Sciatic nerve (tissue), 2 donors: ENCODE data around the gene RPS4Y2. TPM values are rescaled to one million over a fixed set of nuclear protein-coding genes. Genes with fewer than 3 reads are reported as not detected.

ENCODE experiments used
- ATAC-seq: fragments of 200-7000 bp; cut with Tn5 transposase; one replicate; pipeline ENCODE4 v1.9.1; 2020; ENCODE audit warnings: mild to moderate bottlenecking, moderate library complexity
- DNase-seq: peaks from one replicate; pipeline ENCODE4 v3.0.0-alpha.2; 2020; ENCODE audit warnings: low spot score
- intact Hi-C: fragments of 100-400 bp; cut with DNase I; formaldehyde crosslinking; loops from one replicate; pipeline ENCODE4 v1.14.2; 2022
- total RNA-seq: library from RNA; stranded (reverse); fragmentation: NEBNext Ultra II Directional; extraction: Animal tissue kit (Norgen Biotek cat#: 25700); gene quantifications from one replicate; pipeline ENCODE4 v1.2.1, GENCODE V29; 2021
- donor health status: DM: no; HTN: no; CAD: no.
- donor health status: DM: no; HTN: no; CAD: no.

Gene RPS4Y2
- total RNA-seq: not detected

GRCh38 chrY:20755808-20756207 is at the start of gene RPS4Y2:
Gene RPS4Y2 (plus strand): TSS chrY:20756108. CDS start chrY:20756164, 56 bp downstream.
- DNase-seq (no peak), ATAC-seq (no peak)
- intact Hi-C loops: no loop called here

GRCh38 chrY:20714391-20714790 is 41.5 kb upstream of the RPS4Y2 start:
- intact Hi-C loops: no loop called here
- no peak for DNase-seq
- no peak for ATAC-seq

- no peak for ATAC-seq
- DNase-seq: no peak
- intact Hi-C loops: no loop called here
These were observed 29.6 kb upstream of the RPS4Y2 start for GRCh38 chrY:20726184-20726907.

- intact Hi-C loops: no loop called here
- ATAC-seq (no peak), DNase-seq (no peak)
These were observed 20.7 kb upstream of the RPS4Y2 start for GRCh38 chrY:20735200-20735599.

- intact Hi-C loops: no loop called here
- no peak for DNase-seq
- no peak for ATAC-seq
These were observed 16.1 kb upstream of the RPS4Y2 start for GRCh38 chrY:20739806-20740205.

GRCh38 chrY:20740609-20741008 is 15.3 kb upstream of the RPS4Y2 start:
- intact Hi-C loops: no loop called here
- DNase-seq (no peak), ATAC-seq (no peak)

GRCh38 chrY:20745060-20745459 is 10.8 kb upstream of the RPS4Y2 start:
- no peak for DNase-seq
- intact Hi-C loops: no loop called here
- ATAC-seq: no peak

GRCh38 chrY:20746919-20747318 is 9.0 kb upstream of the RPS4Y2 start:
- intact Hi-C loops: no loop called here
- no peak for DNase-seq
- no peak for ATAC-seq

GRCh38 chrY:20763869-20764268 is 8.0 kb downstream of the RPS4Y2 start:
- DNase-seq (no peak), ATAC-seq (no peak)
- intact Hi-C loops: no loop called here

GRCh38 chrY:20765117-20765516 is 9.2 kb downstream of the RPS4Y2 start:
- DNase-seq (no peak), ATAC-seq (no peak)
- intact Hi-C loops: no loop called here

- intact Hi-C loops: no loop called here
- DNase-seq (no peak), ATAC-seq (no peak)
These were observed 14.8 kb downstream of the RPS4Y2 start for GRCh38 chrY:20770755-20771154.

GRCh38 chrY:20776104-20776503 is 20.2 kb downstream of the RPS4Y2 start:
- intact Hi-C loops: no loop called here
- ATAC-seq: no peak

GRCh38 chrY:20780104-20780654 is 24.3 kb downstream of the RPS4Y2 start:
- ATAC-seq (no peak), DNase-seq (no peak)
- intact Hi-C loops: no loop called here

More at GRCh38 chrY:20776104-20776503, 20.2 kb downstream of the RPS4Y2 start:
- no peak for DNase-seq

- no peak for DNase-seq
- no peak for ATAC-seq
- intact Hi-C loops: no loop called here
These were observed 24.9 kb downstream of the RPS4Y2 start for GRCh38 chrY:20780776-20781175.

GRCh38 chrY:20781408-20781807 is 25.5 kb downstream of the RPS4Y2 start:
- ATAC-seq (no peak), DNase-seq (no peak)
- intact Hi-C loops: no loop called here

GRCh38 chrY:20784965-20785364 is 29.1 kb downstream of the RPS4Y2 start:
- no peak for ATAC-seq
- intact Hi-C loops: no loop called here
- DNase-seq: no peak

GRCh38 chrY:20787076-20787475 is 31.2 kb downstream of the RPS4Y2 start:
- DNase-seq (no peak), ATAC-seq (no peak)
- intact Hi-C loops: no loop called here

GRCh38 chrY:20798351-20799049 is 42.6 kb downstream of the RPS4Y2 start:
- intact Hi-C loops: no loop called here
- DNase-seq: no peak
- ATAC-seq: no peak

- ATAC-seq (no peak), DNase-seq (no peak)
- intact Hi-C loops: no loop called here
These were observed 46.8 kb downstream of the RPS4Y2 start for GRCh38 chrY:20802659-20803058.

- ATAC-seq: no peak
These were observed 50.3 kb downstream of the RPS4Y2 start for GRCh38 chrY:20806243-20806642.

More at GRCh38 chrY:20806243-20806642, 50.3 kb downstream of the RPS4Y2 start:
- intact Hi-C loops: no loop called here
- DNase-seq: no peak
